WERI-Rb-1 (cell line): ENCODE data around the gene TBC1D20.

Experiments used
- DNase-seq: peaks from one replicate; pipeline ENCODE4 v3.0.0-alpha.2; 2020
- H3K27ac ChIP-seq: fragments of 250-450 bp; sonication (Bioruptor Pico); 2 replicates; pipeline ENCODE4 v1.5.1; 2020; ENCODE audit warnings: mild to moderate bottlenecking, moderate library complexity
- H3K27me3 ChIP-seq: fragments of 250-450 bp; sonication (Bioruptor Pico); 2 replicates; pipeline ENCODE4 v1.5.1; 2021; ENCODE audit warnings: mild to moderate bottlenecking, low read depth, moderate library complexity; ENCODE audit not compliant: insufficient read depth, severe bottlenecking
- H3K36me3 ChIP-seq: fragments of 250-450 bp; sonication (Bioruptor Pico); 2 replicates; pipeline ENCODE4 v1.5.1; 2020; ENCODE audit warnings: mild to moderate bottlenecking, moderate library complexity
- H3K4me3 ChIP-seq: 2 replicates; pipeline ENCODE4 v1.5.1; 2011; ENCODE audit warnings: low read depth, mild to moderate bottlenecking, control low read depth, low read length
- H3K9me3 ChIP-seq: fragments of 250-450 bp; sonication (Bioruptor Pico); 2 replicates; pipeline ENCODE4 v1.5.1; 2021; ENCODE audit warnings: mild to moderate bottlenecking, moderate library complexity; ENCODE audit not compliant: severe bottlenecking
- CTCF ChIP-seq: IDR thresholded peaks from 2 replicates; pipeline ENCODE4 v1.5.1; 2011; ENCODE audit warnings: low read depth, mild to moderate bottlenecking, control low read depth, inconsistent platforms, low read length

TBC1D20 gene

GRCh38 chr20:444117-444516 lies 18.2 kb downstream of the TBC1D20 start:
- H3K9me3 ChIP-seq = no peaks in the 10 kb centered on the region
- no peaks in the 10 kb centered on the region for H3K27me3 ChIP-seq
- no peak overlapping the region for H3K27ac ChIP-seq
- TF ChIP-seq CTCF = no peak
- no peak for DNase-seq
- no peak overlapping the region for H3K4me3 ChIP-seq
- H3K36me3 ChIP-seq = peaks cover 81% of the 10 kb centered on the region

- Histone ChIP-seq H3K4me3 (no peak overlapping the region), H3K9me3 (no peaks in the 10 kb centered on the region), H3K27ac (no peak overlapping the region), H3K36me3 (peaks cover 89% of the 10 kb centered on the region), H3K27me3 (no peaks in the 10 kb centered on the region)
- TF ChIP-seq CTCF = no peak
- no peak for DNase-seq
Measured at GRCh38 chr20:443223-443775, 19.0 kb downstream of the TBC1D20 start.

- H3K9me3 ChIP-seq = no peaks in the 10 kb centered on the region
- no peak for TF ChIP-seq CTCF
- H3K27me3 ChIP-seq = no peaks in the 10 kb centered on the region
- H3K4me3 ChIP-seq = no peak overlapping the region
- H3K36me3 ChIP-seq = peaks cover 95% of the 10 kb centered on the region
- no peak for DNase-seq
- no peak overlapping the region for H3K27ac ChIP-seq
Measured at GRCh38 chr20:440636-441035, 21.7 kb downstream of the TBC1D20 start.

- H3K27ac ChIP-seq = no peak overlapping the region
- H3K4me3 ChIP-seq = no peak overlapping the region
- no peak for DNase-seq
- no peaks in the 10 kb centered on the region for H3K27me3 ChIP-seq
- H3K9me3 ChIP-seq = no peaks in the 10 kb centered on the region
- peaks cover 95% of the 10 kb centered on the region for H3K36me3 ChIP-seq
- no peak for TF ChIP-seq CTCF
Measured at GRCh38 chr20:440148-440547, 22.2 kb downstream of the TBC1D20 start.

- Histone ChIP-seq H3K27me3 (no peaks in the 10 kb centered on the region), H3K36me3 (peaks cover 83% of the 10 kb centered on the region), H3K27ac (no peak overlapping the region), H3K9me3 (no peaks in the 10 kb centered on the region), H3K4me3 (no peak overlapping the region)
- no peak for TF ChIP-seq CTCF
- DNase-seq = no peak
Measured at GRCh38 chr20:438571-439469, 23.5 kb downstream of the TBC1D20 start.
